H9 (cell line): Measurements from ENCODE around the gene USP22. TPM values are rescaled to one million over a fixed set of nuclear protein-coding genes. Genes with fewer than 3 reads are reported as not detected.

Source experiments
- DNase-seq: peaks from one replicate; pipeline ENCODE4 v3.0.0-alpha.2; 2017
- H2AFZ ChIP-seq: one replicate; pipeline ENCODE4 v1.6.1; 2013; ENCODE audit warnings: mild to moderate bottlenecking, low read length, control low read depth, moderate library complexity
- H2AK5ac ChIP-seq: 2 replicates; pipeline ENCODE4 v1.6.1; 2013; ENCODE audit warnings: low read length, control low read depth, mixed read lengths; ENCODE audit not compliant: insufficient read length
- H2BK120ac ChIP-seq: one replicate; pipeline ENCODE4 v1.6.1; 2013; ENCODE audit warnings: low read depth, mild to moderate bottlenecking, low read length, control low read depth, inconsistent platforms; ENCODE audit not compliant: poor library complexity, severe bottlenecking
- H2BK12ac ChIP-seq: 2 replicates; pipeline ENCODE4 v1.6.1; 2013; ENCODE audit warnings: low read length, control low read depth, mixed read lengths, low read depth; ENCODE audit not compliant: insufficient read length
- H2BK15ac ChIP-seq: 2 replicates; pipeline ENCODE4 v1.6.1; 2013; ENCODE audit warnings: low read depth, low read length, control low read depth
- H2BK20ac ChIP-seq: one replicate; pipeline ENCODE4 v1.6.1; 2013; ENCODE audit warnings: low read depth, mild to moderate bottlenecking, low read length, control low read depth, inconsistent platforms; ENCODE audit not compliant: poor library complexity, severe bottlenecking
- H2BK5ac ChIP-seq: 2 replicates; pipeline ENCODE4 v1.6.1; 2013; ENCODE audit warnings: low read length, control low read depth, mixed read lengths; ENCODE audit not compliant: insufficient read length
- H3K14ac ChIP-seq: 2 replicates; pipeline ENCODE4 v1.6.1; 2013; ENCODE audit warnings: low read length, control low read depth; ENCODE audit not compliant: insufficient read depth
- H3K18ac ChIP-seq: 2 replicates; pipeline ENCODE4 v1.6.1; 2013; ENCODE audit warnings: low read depth, mild to moderate bottlenecking, mixed read lengths, low read length, control low read depth; ENCODE audit not compliant: insufficient read length
- H3K23ac ChIP-seq: 2 replicates; pipeline ENCODE4 v1.6.1; 2013; ENCODE audit warnings: low read length, control low read depth, mixed read lengths, low read depth; ENCODE audit not compliant: insufficient read length
- H3K23me2 ChIP-seq: 2 replicates; pipeline ENCODE4 v1.6.1; 2013; ENCODE audit warnings: low read depth, mild to moderate bottlenecking, mixed read lengths, low read length, control low read depth; ENCODE audit not compliant: insufficient read length, poor library complexity, severe bottlenecking
- H3K27ac ChIP-seq: 2 replicates; pipeline ENCODE4 v1.5.1; 2013; ENCODE audit warnings: low read length, control low read depth, mixed read lengths, low read depth; ENCODE audit not compliant: insufficient read length
- H3K27me3 ChIP-seq: 2 replicates; pipeline ENCODE4 v1.6.1; 2013; ENCODE audit warnings: low read length, control low read depth, inconsistent platforms; ENCODE audit not compliant: insufficient read depth
- H3K4ac ChIP-seq: 2 replicates; pipeline ENCODE4 v1.6.1; 2013; ENCODE audit warnings: low read depth, mild to moderate bottlenecking, control low read depth, inconsistent platforms, low read length, moderate library complexity
- H3K4me1 ChIP-seq: 2 replicates; pipeline ENCODE4 v1.6.1; 2013; ENCODE audit warnings: low read length, control low read depth, inconsistent platforms; ENCODE audit not compliant: insufficient read depth
- H3K4me2 ChIP-seq: 2 replicates; pipeline ENCODE4 v1.6.1; 2013; ENCODE audit warnings: low read length, control low read depth, mixed read lengths; ENCODE audit not compliant: insufficient read length, insufficient read depth
- H3K56ac ChIP-seq: 2 replicates; pipeline ENCODE4 v1.6.1; 2013; ENCODE audit warnings: low read depth, mild to moderate bottlenecking, mixed read lengths, low read length, control low read depth; ENCODE audit not compliant: insufficient read length
- H3K79me1 ChIP-seq: 2 replicates; pipeline ENCODE4 v1.6.1; 2013; ENCODE audit warnings: low read depth, mild to moderate bottlenecking, moderate library complexity, low read length, control low read depth, inconsistent platforms; ENCODE audit not compliant: insufficient read depth, poor library complexity, severe bottlenecking
- H3K79me2 ChIP-seq: 2 replicates; pipeline ENCODE4 v1.6.1; 2013; ENCODE audit warnings: low read length, control low read depth, inconsistent platforms; ENCODE audit not compliant: insufficient read depth
- H3K9ac ChIP-seq: 2 replicates; pipeline ENCODE4 v1.6.1; 2013; ENCODE audit warnings: low read length, control low read depth, mixed read lengths; ENCODE audit not compliant: insufficient read length; ENCODE audit errors: extremely low read depth
- H3K9me3 ChIP-seq: one replicate; pipeline ENCODE4 v1.6.1; 2013; ENCODE audit warnings: low read depth, low read length, inconsistent platforms; ENCODE audit not compliant: control insufficient read depth
- H3T11ph ChIP-seq: one replicate; pipeline ENCODE4 v1.6.1; 2013; ENCODE audit warnings: mild to moderate bottlenecking, low read length, control low read depth, inconsistent platforms
- H4K20me1 ChIP-seq: one replicate; pipeline ENCODE4 v1.6.1; 2013; ENCODE audit not compliant: control insufficient read depth, insufficient read length, insufficient read depth
- H4K5ac ChIP-seq: 2 replicates; pipeline ENCODE4 v1.6.1; 2013; ENCODE audit warnings: low read depth, mild to moderate bottlenecking, mixed read lengths, low read length, control low read depth; ENCODE audit not compliant: insufficient read length
- H4K8ac ChIP-seq: replicated peaks from 2 replicates; pipeline ENCODE4 v1.6.1; 2013; ENCODE audit warnings: low read length, control low read depth, mixed read lengths, low read depth; ENCODE audit not compliant: insufficient read length
- H4K91ac ChIP-seq: 2 replicates; pipeline ENCODE4 v1.6.1; 2013; ENCODE audit warnings: low read depth, mild to moderate bottlenecking, moderate library complexity, mixed read lengths, low read length, control low read depth; ENCODE audit not compliant: insufficient read length
- H3K27ac Mint-ChIP-seq, 3 experiments: 2 replicates in 2 of 3; 3 replicates in 1 of 3; pipeline ENCODE4 v1.8.0; 2020 to 2021; ENCODE audit warnings: mixed read lengths in 3 of 3, mild to moderate bottlenecking in 1 of 3, moderate library complexity in 1 of 3
- H3K27me3 Mint-ChIP-seq: 2 replicates; pipeline ENCODE4 v1.8.0; 2021; ENCODE audit warnings: low read depth, mild to moderate bottlenecking, moderate library complexity, mixed read lengths
- H3K36me3 Mint-ChIP-seq, 3 experiments: 2 replicates in 2 of 3; 3 replicates in 1 of 3; pipeline ENCODE4 v1.8.0; 2020 to 2021; ENCODE audit warnings: low read depth in 3 of 3, mixed read lengths in 3 of 3; ENCODE audit not compliant: insufficient read depth in 1 of 3
- H3K4me1 Mint-ChIP-seq, 2 experiments: 2 replicates each; pipeline ENCODE4 v1.8.0; 2020; ENCODE audit warnings: mixed read lengths in 2 of 2
- H3K4me3 Mint-ChIP-seq, 2 experiments: 2 replicates in 1 of 2; 3 replicates in 1 of 2; pipeline ENCODE4 v1.8.0; 2020 to 2021; ENCODE audit warnings: mild to moderate bottlenecking in 2 of 2, mixed read lengths in 2 of 2, moderate library complexity in 1 of 2
- H3K9me3 Mint-ChIP-seq, 2 experiments: 2 replicates in 1 of 2; 3 replicates in 1 of 2; pipeline ENCODE4 v1.8.0; 2020; ENCODE audit warnings: mild to moderate bottlenecking in 2 of 2, mixed read lengths in 2 of 2, moderate library complexity in 1 of 2
- CTCF ChIP-seq: fragments of 200-600 bp; sonication (generic); conservative IDR thresholded peaks from 3 replicates; pipeline ENCODE4 v1.8.0; 2021; ENCODE audit warnings: antibody characterized with exemption, mild to moderate bottlenecking
- WGBS: extraction: QIAGEN DNeasy Blood & Tissue Kit; methylation state at CpG from one replicate; pipeline ENCODE4 v1.1.7; 2013; ENCODE audit warnings: missing lambda C conversion rate, low lambda C conversion rate, mixed read lengths; ENCODE audit not compliant: insufficient read length; ENCODE audit errors: extremely low coverage; 5-methylcytosine and 5-hydroxymethylcytosine counted together
- total RNA-seq: library from RNA; stranded (reverse); gene quantifications from 2 replicates; pipeline ENCODE4 v1.2.1, GENCODE V29; 2021

USP22 gene
- total RNA-seq, 1 experiment from 2014 or later, result 345 TPM

- Mint-ChIP-seq H3K27me3 (no peaks in the 10 kb centered on the region; the same call in 1 of the 2 replicates), H3K4me1 (peaks cover 5 to 8% of the 10 kb centered on the region in 2 experiments), H3K27ac (no peak overlapping the region), H3K4me3 (no peak overlapping the region), H3K36me3 (no peaks in the 10 kb centered on the region), H3K9me3 (no peaks in the 10 kb centered on the region; a peak in 1 of 5 replicates)
- Histone ChIP-seq H3K4me2 (no peak overlapping the region), H3K27me3 (no peaks in the 10 kb centered on the region), H2AFZ (no peak overlapping the region), H3T11ph (no peak overlapping the region), H3K14ac (no peak overlapping the region), H3K79me2 (no peaks in the 10 kb centered on the region), H2BK5ac (no peak overlapping the region), H4K8ac (no peak overlapping the region), H2BK15ac (no peak overlapping the region), H3K23ac (no peak overlapping the region), H2BK120ac (no peak overlapping the region), H2BK20ac (no peak overlapping the region), H3K4ac (no peak overlapping the region), H3K23me2 (no peaks in the 10 kb centered on the region), H2AK5ac (no peak overlapping the region), H3K79me1 (no peaks in the 10 kb centered on the region), H4K5ac (no peak overlapping the region), H3K9me3 (no peaks in the 10 kb centered on the region), H3K4me1 (no peaks in the 10 kb centered on the region), H3K18ac (no peak overlapping the region), H3K9ac (no peak overlapping the region), H4K91ac (no peak overlapping the region), H2BK12ac (no peak overlapping the region), H3K56ac (no peak overlapping the region), H3K27ac (no peak overlapping the region), H4K20me1 (no peaks in the 10 kb centered on the region)
- no peak for DNase-seq
- WGBS, result no CpG with 5 or more reads among the region's 7 CpGs
- TF ChIP-seq CTCF, result no peak
Observed at GRCh38 chr17:21059761-21060160, 16.9 kb upstream of the USP22 start.
